Measurements from ENCODE around the gene MTUS2.

MTUS2 gene

GRCh38 chr13:29551214-29551613 is 731.1 kb downstream of the MTUS2 start:
- DNase-seq, result no peak
- TF ChIP-seq EZH2 (optimal IDR thresholded peaks at IDR 0.05; ENCODE audit: low read depth, low read length) (no peak), EZH2phosphoT487 (IDR thresholded peaks at IDR 0.05; ENCODE audit: low read length) (no peak)
- Histone ChIP-seq H3K9ac (ENCODE audit: low read length) (no peak overlapping the region), H4K20me1 (ENCODE audit: insufficient read depth, low read length) (no peaks in the 10 kb centered on the region), H3K4me1 (ENCODE audit: low read length) (no peaks in the 10 kb centered on the region), H3F3A (ENCODE audit: insufficient read depth, low read length) (no peaks in the 10 kb centered on the region), H3K9me2 (replicated peaks; ENCODE audit: insufficient read depth, low read length) (no peaks in the 10 kb centered on the region), H3K27me3 (replicated peaks; ENCODE audit: insufficient read depth, low read length) (no peaks in the 10 kb centered on the region), H3K36me3 (replicated peaks; ENCODE audit: insufficient read depth, low read length) (no peaks in the 10 kb centered on the region), H3K4me2 (ENCODE audit: low read depth, low read length) (no peak overlapping the region), H3K79me2 (ENCODE audit: low read length) (peaks cover 53% of the 10 kb centered on the region), H2AFZ (ENCODE audit: low read length) (no peak overlapping the region), H3K9me3 (replicated peaks; ENCODE audit: insufficient read depth, low read length) (no peaks in the 10 kb centered on the region), H3K4me3 (ENCODE audit: low read length) (no peak overlapping the region), H3K27ac (ENCODE audit: low read length) (no peak overlapping the region)

Data from MM.1S (cell line).